Epidermal melanocyte (primary cell): ENCODE data around the gene RPL10A.
A peak's percentile ranks its signal among the peaks of the same experiment; 100 is the strongest.

ENCODE experiments used
- DNase-seq: peaks from one replicate; pipeline ENCODE4 v3.0.0; 2011; ENCODE audit warnings: low spot score; ENCODE audit not compliant: insufficient read length

Gene RPL10A

GRCh38 chr6:35491558-35492257 lies 23.5 kb downstream of the RPL10A start:
- no peak for DNase-seq

DNA sequence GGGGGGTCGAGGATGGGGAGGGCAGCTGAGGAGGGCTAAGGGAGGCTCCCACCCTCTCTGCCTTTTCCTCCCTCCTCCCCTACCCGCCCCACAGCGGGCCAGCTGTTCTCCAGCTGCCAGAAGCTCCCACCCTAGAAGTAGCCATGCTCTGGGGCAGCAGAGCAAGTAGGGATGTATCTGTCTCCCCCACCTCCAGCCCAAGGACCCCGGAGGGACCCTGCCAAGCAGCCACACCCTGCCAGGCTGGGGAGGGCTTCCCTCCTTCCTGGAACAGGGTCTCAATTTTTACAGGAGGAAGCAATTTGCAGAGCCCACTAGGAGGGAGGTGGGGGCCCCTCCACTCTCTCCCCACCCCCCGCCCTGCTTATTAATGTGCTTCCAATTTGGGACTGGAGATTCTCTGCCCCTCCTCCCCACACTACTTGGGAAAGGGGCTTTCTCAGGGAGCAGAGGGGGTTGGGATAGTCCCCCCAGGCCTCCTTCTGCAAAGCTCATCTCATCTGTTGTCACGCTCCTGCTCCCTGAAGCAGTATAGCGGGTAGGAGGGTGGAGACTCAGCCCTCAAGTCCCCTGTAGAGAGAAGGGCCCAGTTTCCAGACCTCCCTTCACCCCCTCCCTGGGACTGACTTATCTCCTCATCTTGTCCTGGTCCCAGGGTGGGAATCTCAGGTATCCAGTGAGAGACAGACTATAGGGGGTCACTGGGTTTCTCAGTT lies 24.2 kb downstream of the RPL10A start:
- DNase-seq = no peak

DNA sequence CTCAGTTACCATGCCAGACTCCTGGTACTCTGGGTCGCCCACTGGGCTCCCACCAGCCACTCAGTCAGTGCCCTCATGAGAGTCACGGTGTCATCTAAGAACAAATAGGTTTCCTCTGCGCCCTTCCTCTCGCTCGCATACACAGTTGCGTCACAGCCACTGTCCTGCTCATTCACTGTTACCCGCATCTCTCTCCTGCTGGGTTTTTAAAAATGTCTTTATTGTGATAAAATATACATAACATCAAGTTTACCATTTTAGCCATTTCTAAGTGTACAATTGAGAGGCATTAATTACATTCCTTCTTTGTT lies 24.7 kb downstream of the RPL10A start:
- no peak for DNase-seq

GRCh38 chr6:35493307-35493983 lies 25.2 kb downstream of the RPL10A start:
- no peak for DNase-seq

GRCh38 chr6:35494161-35494563 lies 26.0 kb downstream of the RPL10A start:
- no peak for DNase-seq

DNA sequence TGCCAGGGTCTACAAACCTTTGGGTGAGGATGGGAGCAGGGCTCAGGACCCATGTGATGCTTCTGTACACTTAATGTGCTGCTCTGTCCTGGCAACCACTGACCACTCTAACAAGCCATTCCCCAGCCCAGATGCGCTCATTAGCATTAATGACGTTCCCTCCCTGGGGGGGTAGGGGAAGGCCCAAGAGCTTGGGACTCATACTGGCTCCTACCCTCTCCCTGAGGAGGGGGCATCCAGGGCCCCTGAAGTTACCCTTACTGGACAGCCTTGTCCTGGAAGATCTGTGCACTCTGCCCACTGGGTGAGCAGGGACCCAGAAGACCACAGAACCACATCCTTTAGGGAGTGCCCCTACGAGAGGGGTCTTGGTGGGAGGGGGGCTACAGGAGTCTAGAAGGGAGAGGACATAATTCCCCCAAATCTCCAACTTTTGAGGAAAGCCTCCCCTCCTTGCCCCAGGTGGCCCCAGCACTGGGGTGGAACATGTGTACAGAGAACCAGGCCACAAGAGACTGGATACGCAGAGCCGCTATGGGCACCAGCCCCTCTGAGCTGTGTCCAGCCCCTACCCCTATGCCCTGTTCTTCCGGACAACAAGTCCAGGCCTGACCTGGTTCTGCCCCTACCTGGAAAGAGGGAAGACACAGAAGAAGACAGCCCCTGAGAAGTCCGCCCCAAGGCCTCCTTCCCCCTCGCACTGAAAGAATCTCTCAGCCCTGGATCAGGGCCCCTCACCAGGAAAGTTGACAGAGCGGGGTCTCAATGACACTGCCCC lies 27.2 kb downstream of the RPL10A start:
- DNase-seq = no peak

DNA sequence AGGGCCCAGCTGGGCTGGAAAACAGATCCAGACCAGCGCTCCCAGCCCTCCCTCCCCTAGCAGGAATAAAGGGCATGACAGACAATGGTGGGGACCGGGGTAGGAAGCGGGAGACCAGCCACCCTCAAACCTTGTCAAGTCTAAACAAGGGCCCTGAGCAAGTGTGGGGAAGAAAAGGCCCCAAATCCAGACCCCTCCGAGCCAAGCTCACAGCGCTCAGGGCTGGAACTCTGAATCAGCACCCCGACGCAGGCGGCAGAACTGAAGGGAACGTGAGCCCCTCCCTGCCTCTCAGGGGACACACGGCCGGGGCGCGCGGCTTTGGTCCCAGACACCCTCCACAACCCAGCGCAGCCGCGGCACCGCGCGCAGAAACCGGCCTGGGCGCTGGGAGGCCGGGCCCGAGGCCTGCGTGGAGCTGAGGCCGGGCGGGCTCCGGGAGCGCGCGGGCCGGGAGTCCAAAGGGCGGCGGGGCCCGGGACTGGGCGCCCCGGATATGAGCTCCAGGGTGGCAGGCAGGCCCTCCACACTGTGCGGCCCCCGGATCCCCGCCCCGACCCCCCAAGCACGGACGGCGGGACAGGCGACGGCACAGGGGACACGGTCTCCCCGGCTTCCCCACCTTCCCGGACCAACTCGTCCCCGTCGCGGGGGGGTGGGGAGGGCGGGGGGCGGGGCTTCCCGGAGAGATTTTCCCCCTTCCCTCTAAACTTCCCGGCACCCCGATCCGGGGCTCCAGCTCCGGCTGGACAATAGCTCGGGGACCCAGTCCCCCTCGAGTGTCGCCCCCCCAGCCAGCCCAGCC lies 28.0 kb downstream of the RPL10A start:
- DNase-seq = peak; percentile 81

DNA sequence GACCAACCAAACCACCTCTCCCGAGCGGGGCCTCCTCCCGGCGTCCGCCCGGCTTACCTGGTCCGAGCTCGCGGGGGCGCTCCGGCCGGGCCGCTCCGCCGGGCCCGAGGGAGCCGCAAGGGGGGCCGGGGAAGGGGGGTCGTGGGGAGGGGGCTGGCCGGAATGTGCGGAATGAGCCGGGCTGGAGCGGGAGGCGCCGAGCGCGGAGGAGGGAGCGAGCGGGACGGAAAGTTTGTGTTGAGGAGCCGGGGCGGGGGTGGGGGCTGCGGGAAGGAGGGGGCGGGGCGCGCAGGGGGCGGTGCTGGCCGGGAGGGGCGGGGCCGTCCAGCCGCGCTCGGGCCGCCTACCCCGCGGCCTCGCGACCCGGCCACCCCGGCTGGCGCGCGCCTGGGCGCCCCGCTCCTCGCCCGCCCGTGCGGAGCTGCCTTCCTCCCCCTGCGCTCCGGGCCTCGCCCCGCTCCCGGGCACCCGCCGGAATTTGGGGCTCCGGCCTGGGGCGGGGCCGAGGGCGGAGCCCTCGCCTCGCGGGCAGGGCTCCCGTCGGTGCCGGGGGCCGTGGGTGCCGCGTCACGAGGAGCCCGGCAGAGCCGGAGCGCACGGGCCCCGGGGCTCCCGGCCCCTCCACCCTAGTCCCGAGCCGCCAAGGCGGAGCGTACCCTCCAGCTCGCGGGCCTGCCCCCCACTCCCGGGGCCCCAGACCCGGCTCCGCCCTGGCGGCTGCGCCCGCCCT lies 28.8 kb downstream of the RPL10A start, which contains the start of gene TEAD3:
Gene TEAD3, minus strand, starts transcription at position 239 of the 730 bp plus-strand sequence.
- peak; percentile 88 for DNase-seq

- peak; percentile 57 for DNase-seq
Measured at GRCh38 chr6:35497571-35498421, 29.6 kb downstream of the RPL10A start.

DNA sequence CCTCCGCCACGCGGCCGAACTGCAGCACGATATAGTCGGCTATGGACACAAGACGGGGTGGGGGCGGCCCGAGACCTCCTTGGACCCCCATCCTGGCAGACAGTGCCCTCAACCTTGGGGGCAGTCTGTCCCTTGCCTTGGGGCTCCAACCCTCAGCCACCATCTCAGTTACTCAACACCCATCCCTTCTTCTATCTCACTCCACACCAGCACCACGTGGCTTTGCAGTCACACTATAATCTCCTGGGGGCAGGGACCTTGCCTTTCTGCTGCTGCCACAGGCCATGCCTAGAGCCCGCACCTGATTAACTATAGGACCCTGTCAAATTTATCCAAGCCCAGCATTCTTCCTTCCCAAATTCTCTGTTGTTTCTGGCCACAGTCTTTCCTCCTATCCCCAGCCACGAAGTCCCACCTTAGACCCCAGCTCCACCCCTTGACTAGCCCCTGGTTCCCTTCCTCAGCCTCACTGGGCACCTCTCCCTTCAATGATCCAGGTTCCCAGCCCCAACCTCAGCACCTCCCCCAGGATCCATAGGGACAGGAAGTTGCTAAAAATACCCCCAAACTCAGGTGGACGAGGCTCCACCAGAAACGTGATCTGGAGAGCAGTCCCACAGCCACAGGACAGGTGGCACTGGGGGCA lies 30.3 kb downstream of the RPL10A start:
- no peak for DNase-seq

DNA sequence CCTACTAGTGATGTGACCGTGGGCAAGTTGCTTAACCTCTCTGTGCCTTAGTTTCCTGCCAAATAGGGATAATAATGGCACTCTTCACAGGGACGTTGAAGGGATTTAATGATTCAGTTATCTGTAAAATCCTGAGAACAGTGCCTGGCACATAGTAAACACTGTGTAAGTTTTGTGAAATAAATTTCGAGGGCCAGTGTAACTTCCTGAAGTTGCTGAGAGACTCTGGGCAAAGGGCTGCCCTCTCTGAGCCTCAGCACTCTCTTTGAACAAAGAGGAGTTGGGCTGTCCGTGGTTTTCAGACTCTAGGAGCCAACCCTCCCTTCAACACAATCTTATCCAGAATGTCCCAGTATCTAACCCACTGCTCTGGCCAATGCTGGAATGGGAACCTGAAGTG lies 31.2 kb downstream of the RPL10A start:
- no peak for DNase-seq

DNA sequence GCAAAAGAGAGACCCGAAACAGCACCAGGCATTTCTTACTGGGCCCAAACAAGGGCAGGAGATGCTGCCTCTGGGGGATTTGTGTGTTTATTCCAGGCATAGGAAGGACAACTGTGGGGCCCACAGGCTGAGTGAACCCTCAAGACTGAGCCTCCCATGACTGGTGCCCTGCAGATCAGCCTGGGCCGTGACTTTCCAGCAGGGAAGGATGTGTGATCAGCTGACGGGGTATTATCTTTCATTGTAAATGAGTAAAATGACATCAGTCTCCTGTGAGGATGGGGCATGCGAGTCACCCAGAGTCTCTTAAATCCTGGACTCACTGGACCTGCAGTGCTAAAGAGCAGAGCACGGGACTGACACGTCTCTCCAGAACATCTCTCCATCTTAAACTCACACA lies 32.6 kb downstream of the RPL10A start:
- no peak for DNase-seq

- no peak for DNase-seq
Measured at GRCh38 chr6:35501784-35502183, 33.6 kb downstream of the RPL10A start.

DNA sequence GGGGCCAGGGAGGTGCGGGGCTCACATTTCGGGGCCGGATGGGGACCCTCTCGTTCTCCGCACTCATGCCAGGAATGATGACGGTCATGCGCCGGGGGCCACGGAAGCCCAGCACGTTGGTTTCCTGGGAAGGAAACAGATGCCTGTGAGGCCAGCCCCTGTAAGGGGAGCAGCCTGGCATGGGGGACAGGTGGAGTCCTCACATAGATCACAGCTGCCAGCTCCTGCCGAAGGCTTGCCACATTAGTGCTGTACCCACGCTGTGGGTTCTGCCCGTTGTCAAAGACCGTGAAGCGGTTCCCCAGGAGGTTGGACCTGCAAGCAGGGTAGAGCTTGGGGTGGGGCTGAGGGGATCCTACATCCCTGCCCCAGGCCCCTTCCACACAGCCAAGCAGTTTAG lies 35.3 kb downstream of the RPL10A start:
- no peak for DNase-seq

- DNase-seq = no peak
Measured at GRCh38 chr6:35505999-35506412, 37.8 kb downstream of the RPL10A start.

DNA sequence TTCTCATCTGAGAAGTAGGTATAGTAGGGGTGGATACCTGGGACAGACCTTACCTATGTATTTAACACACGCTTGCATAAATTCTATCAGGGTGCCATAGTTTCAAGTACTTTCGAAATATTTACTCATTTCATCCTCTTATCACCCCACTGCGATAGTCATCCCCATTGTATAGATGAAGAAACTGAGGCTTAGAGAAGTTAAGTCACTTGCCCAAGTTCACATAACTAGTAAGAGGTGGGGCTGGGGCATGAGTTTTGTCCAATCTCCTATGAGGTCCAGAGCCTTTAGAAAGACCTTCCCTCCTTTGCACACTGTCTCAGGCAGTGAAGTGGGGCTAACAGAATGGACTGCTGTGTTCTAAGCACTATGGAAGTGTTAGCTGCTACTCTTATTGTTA lies 38.3 kb downstream of the RPL10A start:
- DNase-seq = no peak

DNA sequence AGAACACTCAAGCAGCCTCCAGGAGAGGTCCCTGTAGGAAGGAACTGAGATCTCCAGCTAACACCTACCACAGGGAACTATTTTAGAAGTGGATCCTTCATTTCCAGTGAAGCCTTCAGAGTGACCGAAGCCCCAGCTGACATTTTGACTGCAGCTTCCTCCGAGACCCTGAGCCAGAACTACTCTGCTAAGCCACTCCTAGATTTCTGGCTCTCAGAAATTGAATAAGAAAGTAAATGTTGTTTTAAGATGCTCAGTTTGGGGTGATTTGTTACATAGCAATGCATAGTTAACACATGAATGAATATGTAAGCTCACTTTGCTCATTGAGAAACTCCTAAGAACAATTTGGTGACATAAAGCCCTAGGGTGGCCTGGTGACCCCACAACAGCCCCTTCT lies 39.0 kb downstream of the RPL10A start:
- DNase-seq = no peak

- DNase-seq = peak; percentile 7
Measured at GRCh38 chr6:35508027-35508426, 39.8 kb downstream of the RPL10A start.

DNA sequence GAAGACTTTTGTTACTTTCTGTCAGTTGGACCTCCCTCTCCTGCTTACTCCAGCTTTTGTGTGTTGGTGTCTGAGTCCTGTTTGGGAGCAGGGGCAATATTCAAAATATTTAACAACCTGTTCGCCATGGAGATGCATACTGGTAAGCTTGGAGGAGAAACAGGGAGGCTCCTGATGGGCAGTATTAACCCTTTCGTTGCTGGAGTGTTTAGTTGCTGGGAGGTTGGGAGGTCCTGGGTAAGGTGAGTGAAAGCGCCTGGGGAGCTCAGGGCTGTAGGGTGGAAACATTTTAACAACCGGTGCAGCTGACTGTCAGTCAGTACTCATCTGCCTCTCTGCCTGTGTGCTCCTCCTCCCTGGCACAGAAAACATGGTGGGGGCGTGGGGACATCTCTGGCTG lies 40.3 kb downstream of the RPL10A start:
- DNase-seq = no peak
